Measurements from ENCODE around the gene FOXJ1.

Gene FOXJ1

DNA sequence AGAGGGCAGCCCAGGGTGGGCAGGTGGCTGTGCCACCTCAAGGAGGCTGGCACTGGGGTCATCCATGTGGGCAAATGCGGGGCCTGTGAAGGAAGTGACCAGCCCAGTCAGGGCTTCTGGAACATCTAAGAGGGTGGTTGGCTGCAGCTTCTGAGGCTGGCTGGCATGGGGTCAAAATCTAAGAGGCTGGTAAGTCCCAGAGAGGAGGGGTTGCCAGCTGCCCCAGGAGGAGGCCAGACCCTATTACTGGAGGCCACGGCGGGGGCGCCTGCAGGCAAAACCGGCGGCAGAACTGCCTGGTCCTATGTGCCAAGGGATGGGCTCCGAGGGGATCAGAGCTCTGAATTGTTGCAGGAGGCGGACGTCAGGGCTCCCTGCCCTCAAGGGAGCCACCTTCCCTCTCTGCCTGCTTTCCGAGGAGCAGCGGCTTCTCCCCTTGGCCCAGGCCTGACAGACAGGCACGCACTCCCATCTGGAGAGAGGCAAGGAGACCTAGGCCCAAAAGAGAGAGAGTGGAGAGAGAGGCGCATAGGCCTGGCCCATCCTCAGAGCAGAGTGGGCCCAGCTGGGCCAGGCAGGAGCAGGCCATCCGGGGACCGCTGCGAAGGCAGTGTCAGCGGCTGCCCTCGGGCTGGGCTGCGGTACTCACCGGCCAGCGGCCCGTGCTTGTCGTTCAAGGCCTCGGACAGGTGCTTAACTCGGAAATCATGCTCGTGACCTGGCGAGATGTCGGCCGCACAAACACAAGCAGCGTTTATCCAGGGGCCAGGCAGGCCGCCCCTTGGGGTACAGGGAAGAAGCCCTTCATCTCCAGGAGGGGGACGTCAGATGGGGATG is 51.1 kb downstream of the FOXJ1 start:
- DNase-seq, result no peak

GRCh38 chr17:76088868-76089576 is 52.0 kb downstream of the FOXJ1 start:
- DNase-seq, result no peak

- no peak for DNase-seq
Observed at GRCh38 chr17:76088041-76088867, 52.8 kb downstream of the FOXJ1 start.

GRCh38 chr17:76087531-76087930 is 53.5 kb downstream of the FOXJ1 start:
- DNase-seq, result no peak

DNA sequence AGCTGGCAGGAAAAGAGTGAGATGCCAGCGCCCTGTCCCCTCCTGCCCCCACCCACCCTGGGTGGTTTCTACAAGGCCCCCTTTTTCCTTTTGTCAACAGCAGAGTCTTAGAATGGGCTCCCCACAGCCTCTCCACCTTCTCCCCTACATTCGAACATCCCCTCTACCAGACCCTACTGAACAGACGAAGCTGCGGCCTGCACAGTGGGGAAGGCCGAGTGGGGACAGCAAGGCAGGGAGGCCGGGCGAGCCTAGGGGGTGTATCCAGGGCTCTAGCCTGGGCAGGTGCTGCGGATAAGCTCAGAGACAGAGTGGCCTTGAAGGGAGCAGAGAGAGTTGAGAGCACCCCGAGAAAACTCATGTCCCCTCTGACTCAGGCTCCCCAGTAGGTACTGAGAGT is 54.7 kb downstream of the FOXJ1 start:
- no peak for DNase-seq
